AG10803 (cell line): ENCODE data around the gene SKIC2.

Experiments used
- DNase-seq: peaks from one replicate; pipeline ENCODE4 v3.0.0; 2010; ENCODE audit warnings: low read depth
- H3K4me3 ChIP-seq: 2 replicates; pipeline ENCODE4 v1.5.1; 2011; ENCODE audit warnings: mild to moderate bottlenecking, low read length, control low read depth
- TF ChIP-seq, protein P1 (sequence below): conservative IDR thresholded peaks from 2 replicates; pipeline ENCODE4 v1.5.1; 2011; ENCODE audit warnings: mild to moderate bottlenecking, low read length, control low read depth, inconsistent platforms

SKIC2 gene

DNA sequence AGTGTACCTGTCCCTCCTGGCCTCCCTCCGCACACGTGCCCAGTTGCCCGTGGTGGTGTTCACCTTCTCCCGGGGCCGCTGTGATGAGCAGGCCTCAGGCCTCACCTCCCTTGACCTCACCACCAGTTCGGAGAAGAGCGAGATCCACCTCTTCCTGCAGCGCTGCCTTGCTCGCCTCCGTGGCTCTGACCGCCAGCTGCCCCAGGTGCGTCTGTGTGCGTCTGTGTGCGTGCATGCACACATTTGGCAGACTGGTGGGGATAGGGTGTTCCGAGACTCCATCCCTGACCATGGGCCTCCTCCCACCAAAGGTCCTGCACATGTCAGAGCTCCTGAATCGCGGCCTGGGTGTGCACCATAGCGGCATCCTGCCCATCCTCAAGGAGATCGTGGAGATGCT is 4.9 kb downstream of the SKIC2 start:
- DNase-seq: no peak
- TF ChIP-seq, protein P1, sequence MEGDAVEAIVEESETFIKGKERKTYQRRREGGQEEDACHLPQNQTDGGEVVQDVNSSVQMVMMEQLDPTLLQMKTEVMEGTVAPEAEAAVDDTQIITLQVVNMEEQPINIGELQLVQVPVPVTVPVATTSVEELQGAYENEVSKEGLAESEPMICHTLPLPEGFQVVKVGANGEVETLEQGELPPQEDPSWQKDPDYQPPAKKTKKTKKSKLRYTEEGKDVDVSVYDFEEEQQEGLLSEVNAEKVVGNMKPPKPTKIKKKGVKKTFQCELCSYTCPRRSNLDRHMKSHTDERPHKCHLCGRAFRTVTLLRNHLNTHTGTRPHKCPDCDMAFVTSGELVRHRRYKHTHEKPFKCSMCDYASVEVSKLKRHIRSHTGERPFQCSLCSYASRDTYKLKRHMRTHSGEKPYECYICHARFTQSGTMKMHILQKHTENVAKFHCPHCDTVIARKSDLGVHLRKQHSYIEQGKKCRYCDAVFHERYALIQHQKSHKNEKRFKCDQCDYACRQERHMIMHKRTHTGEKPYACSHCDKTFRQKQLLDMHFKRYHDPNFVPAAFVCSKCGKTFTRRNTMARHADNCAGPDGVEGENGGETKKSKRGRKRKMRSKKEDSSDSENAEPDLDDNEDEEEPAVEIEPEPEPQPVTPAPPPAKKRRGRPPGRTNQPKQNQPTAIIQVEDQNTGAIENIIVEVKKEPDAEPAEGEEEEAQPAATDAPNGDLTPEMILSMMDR: no peak
- no peak overlapping the region for H3K4me3 ChIP-seq

DNA sequence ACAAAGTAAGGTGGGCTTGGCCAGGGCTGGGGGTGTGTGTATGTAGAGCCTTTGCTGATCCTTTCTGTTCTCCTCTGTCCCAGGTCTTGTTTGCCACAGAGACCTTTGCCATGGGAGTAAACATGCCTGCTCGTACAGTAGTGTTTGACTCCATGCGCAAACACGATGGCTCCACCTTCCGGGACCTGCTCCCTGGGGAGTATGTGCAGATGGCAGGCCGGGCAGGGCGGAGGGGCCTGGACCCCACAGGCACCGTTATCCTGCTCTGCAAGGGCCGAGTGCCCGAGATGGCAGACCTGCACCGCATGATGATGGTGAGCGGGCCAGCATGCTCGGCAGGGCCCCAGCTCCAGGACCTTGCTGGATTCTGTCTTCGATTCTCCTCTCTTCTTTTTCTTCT is 6.7 kb downstream of the SKIC2 start:
- TF ChIP-seq, protein P1: no peak
- DNase-seq: no peak
- no peak overlapping the region for H3K4me3 ChIP-seq

DNA sequence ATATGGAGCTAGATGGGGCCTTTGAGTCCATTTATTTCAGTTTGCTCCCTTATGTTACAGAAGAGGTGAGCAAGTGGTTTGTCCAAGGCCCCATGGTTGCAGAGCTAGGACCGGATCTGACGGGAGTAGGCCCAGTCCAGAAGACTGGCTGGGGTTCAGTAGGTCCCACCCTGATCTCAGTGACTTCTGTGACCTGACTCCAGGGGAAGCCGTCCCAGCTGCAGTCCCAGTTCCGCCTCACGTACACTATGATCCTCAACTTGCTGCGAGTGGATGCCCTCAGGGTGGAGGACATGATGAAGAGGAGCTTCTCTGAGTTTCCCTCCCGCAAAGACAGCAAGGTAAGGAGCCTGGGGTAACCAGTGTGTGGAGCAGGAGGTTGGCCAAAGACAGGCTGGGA is 7.5 kb downstream of the SKIC2 start:
- no peak overlapping the region for H3K4me3 ChIP-seq
- no peak for DNase-seq
- TF ChIP-seq, protein P1: no peak

DNA sequence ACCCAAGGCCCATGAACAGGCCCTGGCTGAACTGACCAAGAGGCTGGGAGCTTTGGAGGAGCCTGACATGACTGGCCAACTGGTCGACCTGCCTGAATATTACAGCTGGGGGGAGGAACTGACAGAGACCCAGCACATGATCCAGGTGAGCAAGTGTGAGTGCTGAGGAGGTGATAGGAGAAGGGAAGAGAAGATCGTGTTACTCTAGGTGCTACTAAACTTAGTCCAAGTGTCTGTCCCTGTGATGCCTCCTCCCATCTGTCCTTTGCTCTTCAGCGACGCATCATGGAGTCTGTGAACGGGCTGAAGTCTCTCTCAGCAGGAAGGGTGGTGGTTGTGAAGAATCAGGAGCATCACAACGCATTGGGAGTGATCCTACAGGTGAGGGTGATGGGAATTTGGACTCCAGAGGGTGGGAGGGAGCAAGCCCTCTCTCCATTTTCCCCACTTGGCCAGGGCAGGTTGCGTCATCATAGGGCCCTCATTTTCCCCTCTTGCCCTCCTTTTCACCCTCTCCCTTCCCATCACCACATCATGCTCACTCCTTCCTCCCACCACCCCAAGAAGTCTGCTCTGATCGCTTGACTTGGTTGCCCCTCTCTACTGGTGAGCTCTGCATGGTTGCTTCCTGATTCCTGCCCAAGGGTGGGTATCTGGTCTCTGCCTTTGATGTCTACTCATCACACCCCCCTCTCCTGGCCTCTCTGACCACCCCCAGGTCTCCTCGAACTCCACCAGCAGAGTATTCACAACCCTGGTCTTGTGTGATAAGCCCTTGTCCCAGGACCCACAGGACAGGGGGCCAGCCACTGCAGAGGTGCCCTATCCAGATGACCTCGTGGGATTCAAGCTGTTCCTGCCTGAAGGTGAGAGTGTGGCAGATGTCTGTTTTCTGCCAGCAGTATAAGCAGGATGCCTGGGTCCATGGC is 8.3 kb downstream of the SKIC2 start:
- DNase-seq: no peak
- TF ChIP-seq, protein P1: no peak
- H3K4me3 ChIP-seq: no peak overlapping the region

DNA sequence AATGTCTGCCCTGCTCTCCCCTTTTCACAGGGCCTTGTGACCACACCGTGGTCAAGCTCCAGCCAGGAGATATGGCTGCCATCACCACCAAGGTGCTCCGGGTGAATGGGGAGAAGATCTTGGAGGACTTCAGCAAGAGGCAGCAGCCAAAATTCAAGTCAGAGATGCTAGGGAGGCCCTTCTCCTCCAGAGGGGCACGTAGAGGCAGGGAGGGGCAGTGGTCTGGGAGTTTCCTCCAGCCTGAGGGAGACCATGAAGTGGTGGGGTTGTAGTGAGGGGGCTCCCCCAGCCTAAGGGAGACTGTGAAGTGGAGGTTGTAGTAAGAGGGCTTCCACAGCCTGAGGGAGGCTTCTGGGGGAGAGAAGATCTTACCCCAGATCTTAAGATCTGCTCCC is 8.9 kb downstream of the SKIC2 start:
- TF ChIP-seq, protein P1: no peak
- H3K4me3 ChIP-seq: no peak overlapping the region
- no peak for DNase-seq

DNA sequence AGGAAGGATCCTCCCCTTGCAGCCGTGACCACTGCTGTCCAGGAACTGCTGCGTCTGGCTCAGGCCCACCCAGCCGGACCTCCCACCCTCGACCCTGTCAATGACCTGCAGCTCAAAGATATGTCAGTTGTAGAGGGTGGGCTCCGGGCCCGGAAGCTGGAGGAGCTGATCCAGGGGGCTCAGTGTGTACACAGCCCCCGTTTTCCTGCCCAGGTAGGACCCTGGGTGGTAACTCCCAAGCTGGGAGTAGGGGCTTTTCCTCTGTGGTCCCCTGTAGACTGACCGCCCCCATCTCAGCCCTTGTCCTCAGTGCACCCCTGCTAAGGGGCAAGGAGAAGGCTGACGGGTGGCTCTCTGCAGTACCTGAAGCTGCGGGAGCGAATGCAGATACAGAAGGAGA is 9.4 kb downstream of the SKIC2 start:
- TF ChIP-seq, protein P1: no peak
- no peak for DNase-seq
- H3K4me3 ChIP-seq: no peak overlapping the region
